ENCODE data around the gene STARD10.

The STARD10 gene

DNA sequence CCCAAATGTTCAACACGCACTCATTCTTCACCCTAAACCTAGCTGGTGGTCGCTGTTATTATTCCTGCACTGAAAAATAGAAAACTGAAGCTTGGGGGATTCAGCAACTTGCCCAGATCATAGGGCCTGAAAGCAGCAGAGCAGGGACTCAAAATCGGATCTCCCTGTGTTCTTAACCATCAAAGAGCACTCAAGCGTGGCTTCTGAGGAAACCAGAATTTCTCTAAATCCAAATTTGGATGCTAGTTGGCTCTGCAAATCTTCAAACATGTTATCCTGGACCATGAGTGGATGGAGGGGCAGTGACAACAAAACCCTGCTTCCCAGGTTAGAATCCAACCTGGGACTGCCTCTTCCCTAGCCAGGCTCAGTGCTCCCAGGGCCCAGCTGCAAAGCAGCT, 30.0 kb downstream of the STARD10 start:
- DNase-seq (ENCODE audit: low spot score): no peak

DNA sequence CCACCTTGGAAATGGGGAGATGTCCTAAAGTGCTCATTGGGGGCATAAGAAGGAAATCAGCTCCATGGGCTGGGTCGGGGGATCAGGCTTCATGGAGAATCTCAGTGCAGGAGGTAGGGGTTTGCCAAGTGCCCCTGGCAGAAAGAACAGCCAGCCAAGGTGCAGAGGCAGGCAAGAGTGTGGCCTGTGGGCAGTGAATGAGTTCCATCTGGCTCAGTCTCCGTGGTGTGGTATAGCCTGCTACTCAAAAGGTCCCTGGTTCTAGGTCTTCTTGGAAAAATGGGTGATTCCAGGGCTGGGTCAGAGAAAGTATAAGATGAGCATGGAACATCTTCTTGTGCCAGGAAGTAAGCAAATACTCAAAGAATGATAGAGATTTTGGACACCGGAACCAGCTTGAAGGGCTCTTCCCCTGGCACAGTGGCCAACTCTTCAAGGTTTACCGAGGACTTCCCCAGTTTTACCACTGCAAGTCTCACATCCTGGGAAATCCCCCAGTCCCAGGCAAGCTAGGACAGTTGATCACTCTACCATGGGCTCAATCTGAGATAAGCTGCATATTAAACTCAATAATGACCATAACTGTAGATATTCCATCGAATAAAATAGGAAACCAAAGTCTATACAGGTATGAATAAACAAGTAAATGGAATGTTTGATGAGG, 31.1 kb downstream of the STARD10 start:
- DNase-seq (ENCODE audit: low spot score): no peak

GRCh38 chr11:72760539-72761405, 33.1 kb downstream of the STARD10 start:
- no peak for DNase-seq (ENCODE audit: low spot score)

DNA sequence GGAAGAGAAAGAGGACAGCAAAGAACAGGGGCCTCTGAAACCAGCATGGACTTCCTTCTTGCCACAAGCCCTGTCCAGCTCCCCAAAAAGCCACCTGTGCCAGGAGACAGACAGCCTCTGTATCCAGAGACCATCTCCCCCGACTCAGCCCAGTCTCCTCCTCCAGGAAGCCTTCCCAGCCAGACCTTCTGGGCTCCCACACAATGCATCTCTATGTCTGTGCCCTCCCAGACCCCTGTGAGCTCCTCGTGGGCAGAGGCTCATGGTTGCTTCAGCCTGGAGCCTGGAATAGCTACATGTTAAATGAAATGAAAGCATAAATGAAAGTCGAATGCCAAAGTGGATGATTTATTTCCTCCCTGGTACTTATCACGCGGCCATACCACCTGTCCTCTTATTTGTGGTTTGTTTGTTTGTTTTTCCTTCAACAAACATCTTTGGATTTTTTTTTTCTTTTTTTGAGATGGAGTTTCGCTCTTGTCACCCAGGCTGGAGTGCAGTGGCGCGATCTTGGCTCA, 34.3 kb downstream of the STARD10 start:
- DNase-seq (ENCODE audit: low spot score): no peak

DNA sequence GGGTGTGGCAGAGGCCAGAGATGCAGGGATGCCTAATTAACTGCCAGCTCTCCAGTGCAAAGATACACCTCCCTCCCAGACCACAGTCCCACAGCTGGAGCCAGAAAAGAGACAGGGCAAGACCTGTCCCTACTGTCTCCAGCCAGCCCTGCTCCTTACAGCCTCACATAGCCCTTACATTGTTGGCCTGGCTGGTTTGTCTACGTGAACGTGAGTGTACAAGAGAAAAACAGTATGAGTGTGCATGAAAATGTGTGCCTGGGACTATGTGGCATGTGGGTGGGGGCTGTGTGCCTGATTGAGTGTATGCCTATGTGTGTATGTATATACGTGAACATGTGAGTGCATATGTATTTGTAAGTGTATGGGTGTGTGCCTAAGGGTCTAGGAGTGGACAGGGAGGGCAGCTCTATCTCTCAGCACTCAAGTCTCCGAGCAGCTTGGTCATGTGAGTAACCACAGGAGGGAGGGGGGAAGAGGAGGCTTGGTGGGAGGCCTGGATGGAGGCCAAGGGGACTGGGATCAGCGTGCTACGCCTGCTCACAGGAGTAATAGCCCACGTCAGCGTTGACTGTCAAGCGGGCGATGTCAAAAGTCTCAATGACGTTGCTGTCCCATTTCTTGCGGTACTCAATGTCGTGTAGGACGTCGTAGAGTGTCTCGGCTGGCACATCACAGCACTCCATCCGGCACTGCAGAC, 35.0 kb downstream of the STARD10 start:
- DNase-seq (ENCODE audit: low spot score): no peak

DNA sequence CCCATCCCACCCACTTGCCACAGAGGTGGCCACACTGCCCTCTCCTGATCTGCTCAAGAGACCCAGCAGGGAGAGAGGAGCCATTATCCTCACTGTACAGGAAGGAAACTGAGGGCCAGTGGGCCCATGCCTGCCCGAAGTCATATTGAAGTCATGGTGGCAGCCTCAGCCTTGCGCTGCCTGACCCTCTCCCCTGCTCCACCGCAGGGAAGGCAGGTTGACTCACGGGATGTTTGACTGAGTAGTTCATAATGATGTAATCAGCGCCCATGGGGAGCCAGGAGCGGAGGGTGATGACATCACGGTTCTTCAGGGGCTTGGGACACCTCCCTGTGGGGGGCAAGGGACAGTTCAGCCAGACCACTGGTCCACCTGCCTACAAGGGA, 35.5 kb downstream of the STARD10 start:
- DNase-seq (ENCODE audit: low spot score): no peak

- DNase-seq (ENCODE audit: low spot score): no peak
These were observed 38.0 kb downstream of the STARD10 start for GRCh38 chr11:72755713-72756285.

- no peak for DNase-seq (ENCODE audit: low spot score)
These were observed 39.2 kb downstream of the STARD10 start for GRCh38 chr11:72754544-72755155.

- no peak for DNase-seq (ENCODE audit: low spot score)
These were observed 39.7 kb downstream of the STARD10 start for GRCh38 chr11:72754149-72754543.

DNA sequence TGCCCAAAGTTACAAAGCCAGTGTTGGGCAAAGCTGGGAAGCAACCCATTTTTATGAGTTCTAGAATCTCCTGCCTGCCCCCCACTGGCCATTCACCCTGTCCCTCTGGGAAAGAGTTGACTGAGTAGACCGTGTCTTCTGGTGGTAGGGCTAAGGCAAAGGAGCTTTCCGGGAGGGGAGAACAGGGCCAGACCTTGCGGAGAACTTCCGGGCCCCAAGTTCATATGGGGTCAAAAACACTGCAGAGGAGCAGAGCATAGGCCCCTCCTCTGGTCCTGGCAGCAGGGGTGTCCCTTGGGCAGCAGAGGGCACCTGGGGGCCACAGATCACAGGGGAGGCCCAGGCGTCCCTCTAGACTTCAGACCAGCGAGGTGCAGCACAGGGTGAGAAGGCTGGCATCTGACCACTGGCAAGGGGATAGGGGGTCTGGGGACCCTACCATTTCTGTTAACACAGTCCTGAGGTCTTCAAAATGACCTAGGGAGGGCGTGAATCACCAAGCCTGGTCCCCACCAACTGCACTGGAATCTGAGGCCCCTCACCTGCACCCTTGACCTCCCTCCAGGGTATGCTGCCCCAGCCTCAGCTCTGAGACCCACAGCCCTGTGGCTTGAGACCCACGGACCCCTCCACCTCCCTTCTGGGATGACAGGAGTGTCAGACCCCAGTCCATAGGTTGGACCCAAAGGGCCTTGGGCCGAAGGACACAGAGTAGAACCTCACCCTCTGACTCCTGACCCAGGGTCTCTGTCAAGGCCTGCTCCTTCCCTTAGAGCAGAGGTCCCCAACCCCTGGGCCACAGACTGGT, 40.3 kb downstream of the STARD10 start:
- peak; percentile 59 for DNase-seq (ENCODE audit: low spot score)

- peak; percentile 84 for DNase-seq (ENCODE audit: low spot score)
These were observed 41.5 kb downstream of the STARD10 start, which contains the start of gene ARAP1 for GRCh38 chr11:72752088-72752914. ARAP1 (minus strand) TSS chr11:72752408; CDS start chr11:72727128, 25,280 bp downstream.

DNA sequence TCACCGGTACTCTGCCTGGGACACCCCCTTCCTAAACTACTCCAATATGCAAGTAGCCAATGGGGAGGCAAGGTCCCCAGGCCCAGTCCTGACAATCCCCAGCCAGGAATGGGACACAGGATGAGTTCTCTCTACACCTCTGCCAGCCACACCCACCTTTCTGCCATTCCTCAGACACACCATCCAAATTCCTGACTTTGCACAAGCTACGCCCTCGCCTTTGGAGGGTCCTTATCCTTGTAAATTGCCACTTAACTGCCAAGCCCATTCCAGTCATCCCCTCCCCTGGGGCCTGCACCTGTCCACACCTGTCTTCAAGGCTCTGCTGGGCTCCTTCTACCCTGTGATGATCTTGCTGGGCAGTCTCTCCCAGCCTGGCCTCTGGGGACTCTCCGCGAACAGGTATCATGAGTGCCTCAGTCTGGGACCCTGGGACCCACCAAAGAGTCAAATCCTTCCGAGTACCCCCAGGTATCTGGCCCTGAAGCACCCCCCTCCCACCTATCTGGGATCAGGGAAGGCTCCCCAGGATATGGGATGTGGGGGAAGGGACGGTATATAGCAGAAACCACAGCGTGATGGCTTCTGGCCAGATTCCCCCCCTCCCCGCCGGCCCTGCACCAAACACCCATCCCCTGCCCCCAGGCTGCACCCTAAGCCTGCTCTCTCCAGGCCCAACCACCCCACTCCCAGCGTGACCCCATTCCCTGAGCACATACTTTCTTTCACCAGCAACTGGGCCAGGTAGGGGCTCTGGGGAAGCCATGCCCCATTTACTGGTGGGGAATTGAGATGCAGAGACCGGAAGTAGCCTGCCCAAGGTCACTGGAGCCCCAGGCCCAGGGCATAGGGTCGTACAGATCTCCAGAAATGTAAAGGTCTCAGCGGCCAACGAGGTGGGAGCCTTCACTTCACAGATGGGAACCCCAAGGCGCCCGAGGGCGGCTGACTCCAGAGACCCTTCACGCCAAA, 42.4 kb downstream of the STARD10 start:
- no peak for DNase-seq (ENCODE audit: low spot score)

DNA sequence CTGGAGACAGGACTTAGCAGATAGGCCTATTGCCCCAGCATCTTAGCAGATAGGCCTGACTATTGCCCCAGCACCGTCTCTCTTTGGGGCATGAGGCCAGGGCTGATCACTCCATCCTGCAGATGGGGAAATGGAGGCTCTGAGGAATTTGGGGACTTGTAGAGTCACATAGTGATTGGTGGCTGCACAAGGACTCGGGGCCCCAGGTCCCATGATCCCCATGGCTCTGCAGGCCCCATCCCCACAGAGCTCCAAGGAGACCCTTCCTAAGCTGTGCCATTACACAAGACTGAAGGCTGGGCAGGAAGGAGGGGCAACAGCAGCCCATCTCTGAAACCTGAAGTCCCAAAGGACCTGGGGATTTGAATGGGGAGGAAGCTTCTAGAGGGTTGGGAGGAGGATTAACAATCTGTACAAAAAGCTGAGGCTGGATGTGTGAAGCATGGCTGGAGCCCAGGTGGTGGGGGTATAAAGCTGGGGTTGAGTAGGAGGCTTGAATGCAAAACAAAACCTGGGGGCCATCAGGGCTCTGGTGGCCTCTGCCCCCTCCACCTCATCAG, 43.2 kb downstream of the STARD10 start:
- DNase-seq (ENCODE audit: low spot score): no peak

DNA sequence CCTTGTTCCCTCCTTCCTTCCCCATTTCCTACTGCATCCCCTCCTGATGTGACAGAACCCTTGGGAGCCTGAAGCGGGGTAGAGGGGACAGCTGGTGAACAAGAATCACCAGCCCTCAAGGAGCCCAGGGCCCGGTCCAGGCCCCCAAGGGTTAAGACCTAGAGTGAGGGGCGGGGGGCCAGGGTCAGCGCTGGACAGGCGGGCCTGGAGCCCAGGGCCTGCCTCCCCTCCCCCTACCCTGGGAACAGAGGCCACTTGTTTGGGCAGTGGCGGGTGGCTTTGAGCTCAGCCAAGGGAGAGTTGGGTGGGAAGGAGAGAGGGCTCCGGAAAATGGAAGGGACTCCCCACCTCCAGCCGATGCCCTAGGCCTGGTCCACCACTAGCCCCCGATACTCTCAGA, 43.8 kb downstream of the STARD10 start:
- DNase-seq (ENCODE audit: low spot score): peak; percentile 88

- no peak for DNase-seq (ENCODE audit: low spot score)
These were observed 46.5 kb downstream of the STARD10 start for GRCh38 chr11:72747289-72747855.

DNA sequence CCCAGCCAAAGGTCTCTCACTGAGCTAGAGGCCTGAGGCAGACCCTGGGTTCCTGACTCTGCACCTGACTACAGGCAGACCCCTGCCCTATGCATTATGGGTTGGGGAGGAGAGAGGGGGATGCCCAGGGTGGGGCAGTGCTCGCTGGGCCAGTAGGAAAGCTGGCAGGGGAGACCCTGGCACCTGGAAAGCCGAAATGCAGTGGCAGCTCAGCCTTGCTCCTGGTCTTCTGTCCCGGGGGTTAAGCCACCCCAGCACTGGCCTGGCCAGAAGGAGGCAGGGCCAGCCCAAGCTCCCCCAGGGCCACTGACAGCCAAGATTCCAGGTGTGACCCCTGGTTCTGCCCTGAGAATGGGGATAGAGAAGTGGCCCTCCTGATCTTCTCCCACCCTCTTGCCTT, 47.0 kb downstream of the STARD10 start:
- no peak for DNase-seq (ENCODE audit: low spot score)

GRCh38 chr11:72745925-72746550, 47.8 kb downstream of the STARD10 start:
- DNase-seq (ENCODE audit: low spot score): no peak

GRCh38 chr11:72745511-72745910, 48.3 kb downstream of the STARD10 start:
- DNase-seq (ENCODE audit: low spot score): no peak

Data from globus pallidus (tissue), 1 donor.